GM12865 (cell line): ENCODE results near the gene CCDC171.
A peak's percentile ranks its signal among the peaks of the same experiment; 100 is the strongest.

Experiments
- DNase-seq: peaks from one replicate; pipeline ENCODE4 v3.0.0; 2010; ENCODE audit warnings: low read depth
- H3K4me3 ChIP-seq: 2 replicates; pipeline ENCODE4 v1.5.1; 2011; ENCODE audit warnings: mild to moderate bottlenecking, low read depth, low read length, control low read depth
- CTCF ChIP-seq: IDR thresholded peaks from 2 replicates; pipeline ENCODE4 v1.5.1; 2011; ENCODE audit warnings: low read length, control low read depth, low read depth, inconsistent platforms; ENCODE audit not compliant: insufficient read depth; ENCODE audit errors: missing control alignments

CCDC171 gene

GRCh38 chr9:15837079-15837679, 284.3 kb downstream of the CCDC171 start:
- peak; percentile 69 for TF ChIP-seq CTCF
- DNase-seq: peak; percentile 56
- no peak overlapping the region for H3K4me3 ChIP-seq

- H3K4me3 ChIP-seq: no peak overlapping the region
- no peak for DNase-seq
- no peak for TF ChIP-seq CTCF
Observed at GRCh38 chr9:15842051-15842450, 289.2 kb downstream of the CCDC171 start.

- no peak for DNase-seq
- TF ChIP-seq CTCF: no peak
- H3K4me3 ChIP-seq: no peak overlapping the region
Observed at GRCh38 chr9:15843316-15843715, 290.5 kb downstream of the CCDC171 start.

GRCh38 chr9:15843931-15844330, 291.1 kb downstream of the CCDC171 start:
- no peak for DNase-seq
- no peak for TF ChIP-seq CTCF

GRCh38 chr9:15846611-15847010, 293.8 kb downstream of the CCDC171 start:
- DNase-seq: no peak

More at GRCh38 chr9:15843931-15844330, 291.1 kb downstream of the CCDC171 start:
- no peak overlapping the region for H3K4me3 ChIP-seq

GRCh38 chr9:15849871-15850270, 297.0 kb downstream of the CCDC171 start:
- no peak for DNase-seq
- no peak overlapping the region for H3K4me3 ChIP-seq
- no peak for TF ChIP-seq CTCF

More at GRCh38 chr9:15846611-15847010, 293.8 kb downstream of the CCDC171 start:
- H3K4me3 ChIP-seq: no peak overlapping the region
- no peak for TF ChIP-seq CTCF

GRCh38 chr9:15851766-15852165, 298.9 kb downstream of the CCDC171 start:
- H3K4me3 ChIP-seq: no peak overlapping the region
- no peak for DNase-seq
- no peak for TF ChIP-seq CTCF
